HT1080 (cell line): ENCODE data around the gene PDE4B. TPM values are rescaled to one million over a fixed set of nuclear protein-coding genes. Genes with fewer than 3 reads are reported as not detected.
"Not testable (repeated sequence)": the region's sequence is repeated elsewhere in the genome, so short reads cannot be mapped to it uniquely, and the experiment has no call there.

Experiments
- DNase-seq: peaks from one replicate; pipeline ENCODE4 v3.0.0-alpha.2; 2015; ENCODE audit warnings: low read depth
- total RNA-seq: library from RNA; depleted of rRNA; stranded (reverse); fragments of >200 nt; shearing (Covaris generic); gene quantifications from 2 replicates; pipeline ENCODE4 v1.2.3, GENCODE V29; 2014

Gene PDE4B
- total RNA-seq, 1 experiment from 2014 or later = 7.6 TPM

GRCh38 chr1:65991694-65992093 lies 199.0 kb downstream of the PDE4B start:
- no peak for DNase-seq

GRCh38 chr1:65992165-65992821 lies 199.6 kb downstream of the PDE4B start:
- DNase-seq = no peak

- no peak for DNase-seq
Observed at GRCh38 chr1:65992831-65993271, 200.2 kb downstream of the PDE4B start.

- DNase-seq = no peak
Observed at GRCh38 chr1:65994223-65994622, 201.5 kb downstream of the PDE4B start.

- DNase-seq = no peak
Observed at GRCh38 chr1:65995336-65995735, 202.6 kb downstream of the PDE4B start.

GRCh38 chr1:65995928-65996327 lies 203.2 kb downstream of the PDE4B start:
- DNase-seq = no peak

- no peak for DNase-seq
Observed at GRCh38 chr1:65997693-65998092, 205.0 kb downstream of the PDE4B start.

- DNase-seq = no peak
Observed at GRCh38 chr1:65998763-65999583, 206.3 kb downstream of the PDE4B start.

- DNase-seq = no peak
Observed at GRCh38 chr1:66000033-66000637, 207.4 kb downstream of the PDE4B start.

- DNase-seq = no peak
Observed at GRCh38 chr1:66003690-66004089, 211.0 kb downstream of the PDE4B start.

GRCh38 chr1:66006534-66006933 lies 213.8 kb downstream of the PDE4B start:
- not testable (repeated sequence) for DNase-seq

- no peak for DNase-seq
Observed at GRCh38 chr1:66012106-66012784, 219.6 kb downstream of the PDE4B start.

- DNase-seq = no peak
Observed at GRCh38 chr1:66013371-66013770, 220.7 kb downstream of the PDE4B start.

GRCh38 chr1:66022904-66023620 lies 230.4 kb downstream of the PDE4B start:
- DNase-seq = no peak

- DNase-seq = no peak
Observed at GRCh38 chr1:66025188-66025587, 232.5 kb downstream of the PDE4B start.

- no peak for DNase-seq
Observed at GRCh38 chr1:66028035-66028434, 235.3 kb downstream of the PDE4B start.

GRCh38 chr1:66033781-66034180 lies 241.1 kb downstream of the PDE4B start:
- DNase-seq = no peak

- DNase-seq = no peak
Observed at GRCh38 chr1:66035616-66036245, 243.0 kb downstream of the PDE4B start.

GRCh38 chr1:66041654-66042053 lies 249.0 kb downstream of the PDE4B start:
- peak; percentile 13 for DNase-seq

- DNase-seq = no peak
Observed at GRCh38 chr1:66043186-66043585, 250.5 kb downstream of the PDE4B start.

- DNase-seq = no peak
Observed at GRCh38 chr1:66044912-66045311, 252.2 kb downstream of the PDE4B start.
